HG02943 (cell line): Measurements from ENCODE around the gene MS4A4A.

ENCODE experiments used
- ATAC-seq: cut with Tn5 transposase; IDR thresholded peaks from one replicate; pipeline ENCODE4 v1.9.1; 2021; ENCODE audit warnings: mild to moderate bottlenecking, low read depth, moderate library complexity; ENCODE audit not compliant: unreplicated experiment

Gene MS4A4A

DNA sequence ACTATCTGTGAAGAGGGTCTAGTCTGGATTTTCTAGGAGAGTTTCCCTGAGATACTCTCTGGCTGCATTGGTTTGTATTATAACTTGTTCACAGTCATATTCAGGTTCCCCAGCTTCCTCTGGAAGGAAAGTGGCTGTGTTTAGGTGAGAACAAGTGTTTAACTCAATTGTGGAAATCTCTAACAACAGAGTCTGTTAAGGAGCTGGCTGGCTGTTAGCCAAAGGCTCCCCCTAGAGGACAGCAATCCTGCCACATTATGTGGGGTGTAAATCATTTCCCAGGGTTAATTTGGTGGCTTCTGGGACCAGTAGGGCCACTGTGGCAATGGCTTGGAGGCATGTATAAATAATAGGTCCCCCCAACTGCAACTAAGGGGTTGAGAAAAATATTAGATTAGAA is 65.0 kb downstream of the MS4A4A start:
- ATAC-seq: no peak

DNA sequence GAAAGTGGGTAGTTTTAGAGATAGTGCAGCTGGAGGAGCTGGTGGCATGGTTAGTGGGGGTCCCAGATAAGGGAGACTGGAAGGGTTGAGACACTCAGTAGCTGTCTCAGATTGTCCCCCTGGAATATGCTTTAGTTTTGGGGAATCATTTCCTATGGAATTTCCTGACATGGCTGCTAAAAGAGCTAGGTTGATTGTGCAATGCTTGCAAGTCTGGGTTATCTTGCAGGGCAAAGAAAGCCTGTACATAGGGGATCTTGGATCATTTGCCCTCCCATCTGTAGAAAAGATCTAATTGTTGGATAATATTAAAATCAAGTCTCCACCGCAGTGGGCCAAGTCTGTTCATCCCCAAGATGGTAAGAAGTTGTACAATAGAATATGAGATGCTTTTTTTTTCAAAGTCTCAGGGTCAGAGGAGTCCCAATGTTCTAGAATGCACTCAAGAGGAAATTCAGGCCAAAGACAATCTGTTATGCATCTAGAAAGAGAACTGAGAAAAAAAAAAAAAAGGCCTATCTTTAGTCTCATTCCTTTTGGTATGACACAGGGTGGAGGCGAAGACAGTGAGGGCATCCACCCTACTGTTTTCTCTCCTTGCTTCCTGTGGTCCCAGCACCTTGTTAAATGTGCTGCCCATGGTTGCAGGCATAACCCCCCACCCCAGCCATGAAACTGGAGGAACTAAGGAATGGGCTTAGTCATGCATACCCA is 66.8 kb downstream of the MS4A4A start:
- ATAC-seq: no peak

DNA sequence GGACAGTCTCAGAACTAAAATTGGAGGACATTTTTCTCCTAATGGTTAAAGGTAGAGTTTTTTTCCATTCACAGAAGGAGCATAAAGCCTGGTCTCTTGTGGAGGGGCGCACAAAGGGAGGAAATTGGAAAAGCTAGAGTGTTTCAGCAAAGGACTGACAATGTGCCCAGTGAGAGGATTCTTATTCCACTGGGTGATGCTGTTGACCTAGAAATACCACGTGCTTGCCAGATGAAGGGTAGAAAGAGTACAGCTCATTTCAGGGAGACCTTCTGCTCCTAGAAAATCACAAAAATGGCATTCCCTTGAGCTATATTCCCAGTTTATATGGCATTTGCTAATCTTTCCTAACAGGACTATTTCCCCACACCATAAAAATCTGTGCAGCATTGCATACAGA is 67.7 kb downstream of the MS4A4A start:
- ATAC-seq: no peak

DNA sequence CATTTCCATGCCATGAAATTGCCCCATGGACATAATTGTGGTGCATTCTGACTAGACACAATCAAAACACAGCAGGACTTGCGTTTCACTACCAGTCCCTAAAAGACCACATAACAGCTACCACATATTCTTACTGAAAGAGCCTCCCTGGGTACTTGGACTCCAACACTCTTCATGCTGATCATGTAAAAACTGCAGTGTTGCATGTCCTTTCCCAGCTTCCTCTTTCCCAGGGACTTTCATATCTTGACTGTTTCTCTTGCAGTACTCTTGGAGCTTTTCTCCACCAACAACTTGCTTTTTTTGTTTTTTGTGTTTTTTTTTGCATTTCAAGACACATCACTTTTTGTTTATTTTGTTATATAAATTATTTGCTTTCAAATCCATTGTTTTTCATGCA is 69.5 kb downstream of the MS4A4A start:
- no peak for ATAC-seq

DNA sequence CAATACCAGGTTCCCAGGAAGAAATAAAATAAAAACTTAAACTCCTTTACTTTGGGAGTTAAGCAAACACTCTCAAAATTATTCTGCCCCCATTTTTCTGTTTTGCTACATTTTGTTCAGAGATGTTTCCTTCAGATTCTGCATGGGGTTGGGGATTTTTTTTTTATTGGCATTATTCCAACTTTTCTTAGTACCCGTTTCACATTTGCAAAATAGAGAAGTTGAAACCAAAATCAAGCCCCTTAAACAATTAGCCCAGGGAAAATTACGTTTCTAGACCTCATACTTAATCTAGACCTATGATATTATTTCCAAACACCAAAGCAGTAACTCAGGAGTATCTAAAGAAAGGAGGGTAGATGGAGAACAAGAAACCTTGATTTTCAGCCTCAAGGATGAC is 77.3 kb downstream of the MS4A4A start:
- ATAC-seq: no peak
